Hepatocyte (in vitro differentiated cells): ENCODE results near the gene METAP2. TPM values are rescaled to one million over a fixed set of nuclear protein-coding genes. Genes with fewer than 3 reads are reported as not detected.
"Not testable (repeated sequence)": the region's sequence is repeated elsewhere in the genome, so short reads cannot be mapped to it uniquely, and the experiment has no call there.

Experiments
- DNase-seq: peaks from one replicate; pipeline ENCODE4 v3.0.0-alpha.2; 2016; ENCODE audit warnings: low spot score
- H2AFZ ChIP-seq: fragments of 200-600 bp; sonication (generic); 2 replicates; pipeline ENCODE4 v1.6.0; 2016; ENCODE audit warnings: antibody characterized with exemption, mild to moderate bottlenecking
- H3K27ac ChIP-seq: fragments of 200-600 bp; sonication (generic); 2 replicates; pipeline ENCODE4 v1.5.1; 2016; ENCODE audit warnings: mild to moderate bottlenecking
- H3K27me3 ChIP-seq: fragments of 200-600 bp; sonication (generic); 2 replicates; pipeline ENCODE4 v1.6.1; 2016
- H3K36me3 ChIP-seq: fragments of 200-600 bp; sonication (generic); replicated peaks from 2 replicates; pipeline ENCODE4 v1.5.1; 2016; ENCODE audit warnings: low read depth; ENCODE audit not compliant: insufficient read depth
- H3K4me1 ChIP-seq: fragments of 200-600 bp; sonication (generic); 2 replicates; pipeline ENCODE4 v1.5.1; 2016; ENCODE audit warnings: mild to moderate bottlenecking, moderate library complexity; ENCODE audit not compliant: insufficient read depth
- H3K4me2 ChIP-seq: fragments of 200-600 bp; sonication (generic); 2 replicates; pipeline ENCODE4 v1.6.0; 2016
- H3K4me3 ChIP-seq: fragments of 200-600 bp; sonication (generic); 2 replicates; pipeline ENCODE4 v1.5.1; 2016; ENCODE audit warnings: mild to moderate bottlenecking
- H3K79me2 ChIP-seq: fragments of 200-600 bp; sonication (generic); 2 replicates; pipeline ENCODE4 v1.6.0; 2017; ENCODE audit warnings: mild to moderate bottlenecking
- H3K9me2 ChIP-seq: fragments of 200-600 bp; sonication (generic); replicated peaks from 2 replicates; pipeline ENCODE4 v1.6.0; 2017; ENCODE audit warnings: mild to moderate bottlenecking; ENCODE audit not compliant: insufficient read depth
- H3K9me3 ChIP-seq: fragments of 200-600 bp; sonication (generic); 2 replicates; pipeline ENCODE4 v1.5.1; 2016; ENCODE audit warnings: low read depth, mild to moderate bottlenecking
- H4K20me1 ChIP-seq: fragments of 200-600 bp; sonication (generic); 2 replicates; pipeline ENCODE4 v1.6.0; 2016; ENCODE audit warnings: mild to moderate bottlenecking; ENCODE audit not compliant: insufficient read depth, poor library complexity, severe bottlenecking
- EZH2 ChIP-seq: fragments of 200-600 bp; sonication (generic); IDR thresholded peaks from 2 replicates; pipeline ENCODE4 v1.6.1; 2016; ENCODE audit warnings: antibody characterized with exemption, mild to moderate bottlenecking, borderline replicate concordance
- EZH2phosphoT487 ChIP-seq: fragments of 200-600 bp; sonication (generic); IDR thresholded peaks from one replicate; pipeline ENCODE4 v1.6.1; 2018; ENCODE audit warnings: antibody characterized with exemption, mild to moderate bottlenecking, low read depth, moderate library complexity; ENCODE audit not compliant: unreplicated experiment, severe bottlenecking
- WGBS: methylation state at CpG from one replicate; pipeline ENCODE4 v1.1.6; 2016; ENCODE audit warnings: low lambda C conversion rate; ENCODE audit errors: missing lambda C conversion rate; 5-methylcytosine and 5-hydroxymethylcytosine counted together
- polyA plus RNA-seq: library from polyadenylated mRNA; unstranded; fragments of >200 nt; fragmentation: Nextera tagmentation; extraction: Ambion mirVana; gene quantifications from 2 replicates; pipeline ENCODE4 v1.2.1, GENCODE V29; 2016
- total RNA-seq: library from RNA; depleted of rRNA; stranded (reverse); fragments of >200 nt; gene quantifications from 2 replicates; pipeline ENCODE4 v1.2.3, GENCODE V29; 2014
- TF ChIP-seq, protein P1 (sequence below): fragments of 200-600 bp; sonication (generic); IDR thresholded peaks from 2 replicates; pipeline ENCODE4 v1.5.1; 2016; ENCODE audit warnings: antibody characterized with exemption, mild to moderate bottlenecking; ENCODE audit not compliant: poor library complexity

Gene METAP2
- total and polyA plus RNA-seq, 2 experiments from 2014 or later = 44.7 to 69.7 TPM

DNA sequence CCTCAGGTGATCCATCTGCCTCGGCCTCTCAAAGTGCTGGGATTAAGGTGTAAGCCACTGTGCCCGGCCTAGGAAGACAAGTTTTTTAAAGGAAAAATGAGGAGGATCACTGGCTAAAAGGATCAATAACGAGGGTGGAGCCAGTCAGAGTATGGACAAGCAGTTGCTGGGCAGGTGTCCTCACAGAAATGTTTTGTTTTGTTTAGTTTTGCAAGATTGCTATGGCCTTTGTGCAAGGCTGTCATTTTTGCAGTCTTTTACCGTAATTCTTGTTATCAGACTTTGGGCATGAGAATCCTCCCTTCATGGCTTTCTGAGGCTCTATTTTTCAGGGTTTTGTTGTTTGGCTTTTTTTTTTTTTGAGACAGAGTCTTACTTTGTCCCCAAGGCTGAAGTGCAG, 11.9 kb upstream of the METAP2 start:
- H2AFZ ChIP-seq = no peak overlapping the region
- no peaks in the 10 kb centered on the region for H3K9me3 ChIP-seq
- no peak overlapping the region for H3K4me3 ChIP-seq
- H3K27ac ChIP-seq = no peak overlapping the region
- H3K27me3 ChIP-seq = no peaks in the 10 kb centered on the region
- no peaks in the 10 kb centered on the region for H3K9me2 ChIP-seq
- no peaks in the 10 kb centered on the region for H4K20me1 ChIP-seq
- no peak overlapping the region for H3K4me2 ChIP-seq
- H3K4me1 ChIP-seq = no peaks in the 10 kb centered on the region
- no peaks in the 10 kb centered on the region for H3K79me2 ChIP-seq
- no peak for DNase-seq
- 82% methylated on average over 4 of the region's 4 CpGs for WGBS
- TF ChIP-seq EZH2 (no peak), EZH2phosphoT487 (no peak)
- TF ChIP-seq, protein P1, sequence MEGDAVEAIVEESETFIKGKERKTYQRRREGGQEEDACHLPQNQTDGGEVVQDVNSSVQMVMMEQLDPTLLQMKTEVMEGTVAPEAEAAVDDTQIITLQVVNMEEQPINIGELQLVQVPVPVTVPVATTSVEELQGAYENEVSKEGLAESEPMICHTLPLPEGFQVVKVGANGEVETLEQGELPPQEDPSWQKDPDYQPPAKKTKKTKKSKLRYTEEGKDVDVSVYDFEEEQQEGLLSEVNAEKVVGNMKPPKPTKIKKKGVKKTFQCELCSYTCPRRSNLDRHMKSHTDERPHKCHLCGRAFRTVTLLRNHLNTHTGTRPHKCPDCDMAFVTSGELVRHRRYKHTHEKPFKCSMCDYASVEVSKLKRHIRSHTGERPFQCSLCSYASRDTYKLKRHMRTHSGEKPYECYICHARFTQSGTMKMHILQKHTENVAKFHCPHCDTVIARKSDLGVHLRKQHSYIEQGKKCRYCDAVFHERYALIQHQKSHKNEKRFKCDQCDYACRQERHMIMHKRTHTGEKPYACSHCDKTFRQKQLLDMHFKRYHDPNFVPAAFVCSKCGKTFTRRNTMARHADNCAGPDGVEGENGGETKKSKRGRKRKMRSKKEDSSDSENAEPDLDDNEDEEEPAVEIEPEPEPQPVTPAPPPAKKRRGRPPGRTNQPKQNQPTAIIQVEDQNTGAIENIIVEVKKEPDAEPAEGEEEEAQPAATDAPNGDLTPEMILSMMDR = no peak
- no peaks in the 10 kb centered on the region for H3K36me3 ChIP-seq

GRCh38 chr12:95462551-95462950, 11.4 kb upstream of the METAP2 start:
- no peaks in the 10 kb centered on the region for H3K36me3 ChIP-seq
- H3K4me1 ChIP-seq = no peaks in the 10 kb centered on the region
- 92% methylated on average over 2 of the region's 2 CpGs for WGBS
- no peaks in the 10 kb centered on the region for H3K9me3 ChIP-seq
- H4K20me1 ChIP-seq = no peaks in the 10 kb centered on the region
- no peak overlapping the region for H2AFZ ChIP-seq
- no peaks in the 10 kb centered on the region for H3K9me2 ChIP-seq
- no peak for DNase-seq
- H3K4me2 ChIP-seq = no peak overlapping the region
- H3K27me3 ChIP-seq = no peaks in the 10 kb centered on the region
- TF ChIP-seq, protein P1 = no peak
- TF ChIP-seq EZH2 (no peak), EZH2phosphoT487 (no peak)
- no peak overlapping the region for H3K27ac ChIP-seq
- H3K79me2 ChIP-seq = no peaks in the 10 kb centered on the region
- no peak overlapping the region for H3K4me3 ChIP-seq

DNA sequence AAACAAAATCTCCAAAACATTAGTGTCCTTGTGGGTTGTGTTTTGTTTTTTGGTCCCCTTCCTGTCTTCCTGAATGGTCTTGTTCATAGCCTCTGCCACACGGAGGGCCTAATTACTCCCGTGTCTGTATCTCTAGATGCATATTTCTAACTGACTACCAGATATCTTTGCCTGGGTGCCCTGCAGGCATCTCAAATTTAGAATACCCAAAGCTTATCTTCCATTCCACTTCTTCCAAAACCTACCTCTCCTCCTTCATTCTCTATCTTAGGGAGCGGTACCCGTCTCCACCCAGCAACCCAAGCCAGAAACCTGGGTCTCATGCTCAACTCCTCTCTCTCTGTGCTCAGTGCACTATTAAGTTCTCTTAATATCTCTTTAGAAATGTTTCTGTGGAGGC, 10.9 kb upstream of the METAP2 start:
- TF ChIP-seq EZH2phosphoT487 (no peak), EZH2 (no peak)
- TF ChIP-seq, protein P1 = no peak
- WGBS = 74% methylated on average over 4 of the region's 4 CpGs
- Histone ChIP-seq H3K9me2 (no peaks in the 10 kb centered on the region), H3K36me3 (no peaks in the 10 kb centered on the region), H4K20me1 (no peaks in the 10 kb centered on the region), H3K4me3 (no peak overlapping the region), H3K27ac (no peak overlapping the region), H2AFZ (no peak overlapping the region), H3K79me2 (no peaks in the 10 kb centered on the region), H3K9me3 (no peaks in the 10 kb centered on the region), H3K4me2 (no peak overlapping the region), H3K4me1 (no peaks in the 10 kb centered on the region), H3K27me3 (no peaks in the 10 kb centered on the region)
- DNase-seq = no peak

GRCh38 chr12:95463776-95464175, 10.2 kb upstream of the METAP2 start:
- H3K4me2 ChIP-seq, H2AFZ ChIP-seq, H4K20me1 ChIP-seq, H3K9me2 ChIP-seq, H3K4me1 ChIP-seq, H3K4me3 ChIP-seq, DNase-seq, H3K27ac ChIP-seq, H3K36me3 ChIP-seq, H3K9me3 ChIP-seq, H3K27me3 ChIP-seq, H3K79me2 ChIP-seq: not testable (repeated sequence)
- 97% methylated on average over 4 of the region's 4 CpGs for WGBS
